HepG2 (cell line): ENCODE data around the gene PRDX3. TPM values are rescaled to one million over a fixed set of nuclear protein-coding genes. Genes with fewer than 3 reads are reported as not detected.

Source experiments
- ARNTL ChIP-seq: sonication (generic); formaldehyde crosslinking; IDR thresholded peaks from 2 replicates; pipeline ENCODE4 v1.4.0; 2020; ENCODE audit warnings: mild to moderate bottlenecking, missing genetic modification reagents
- IRF2 ChIP-seq: IDR thresholded peaks from 2 replicates; pipeline ENCODE4 v1.6.1; 2018; ENCODE audit warnings: missing genetic modification reagents, missing compliant biosample characterization
- JUND ChIP-seq: sonication (generic); formaldehyde crosslinking; IDR thresholded peaks from 2 replicates; pipeline ENCODE4 v1.8.0; 2022; ENCODE audit warnings: mild to moderate bottlenecking, missing genetic modification reagents
- MBD4 ChIP-seq: IDR thresholded peaks from 2 replicates; pipeline ENCODE4 v1.6.1; 2012; ENCODE audit warnings: low read length, inconsistent platforms, borderline replicate concordance
- MTF1 ChIP-seq: sonication (generic); formaldehyde crosslinking; IDR thresholded peaks from 2 replicates; pipeline ENCODE4 v1.5.0; 2020; ENCODE audit warnings: missing genetic modification reagents
- NFE2L1 ChIP-seq: sonication (generic); formaldehyde crosslinking; IDR thresholded peaks from 2 replicates; pipeline ENCODE4 v1.4.0; 2020; ENCODE audit warnings: missing genetic modification reagents, mild to moderate bottlenecking, borderline replicate concordance
- RCOR2 ChIP-seq: IDR thresholded peaks from 2 replicates; pipeline ENCODE4 v1.6.1; 2016; ENCODE audit warnings: missing biosample characterization, missing genetic modification reagents
- SMAD1 ChIP-seq: sonication (generic); formaldehyde crosslinking; IDR thresholded peaks from 2 replicates; pipeline ENCODE4 v1.4.0; 2020; ENCODE audit warnings: missing genetic modification reagents, low read depth, mild to moderate bottlenecking, borderline replicate concordance
- TBX2 ChIP-seq: sonication (generic); formaldehyde crosslinking; IDR thresholded peaks from 2 replicates; pipeline ENCODE4 v1.5.0; 2020; ENCODE audit warnings: missing genetic modification reagents, mild to moderate bottlenecking, borderline replicate concordance
- ZBED4 ChIP-seq: sonication (generic); formaldehyde crosslinking; IDR thresholded peaks from 2 replicates; pipeline ENCODE4 v1.4.0; 2020; ENCODE audit warnings: missing genetic modification reagents, borderline replicate concordance
- ZBTB25 ChIP-seq: IDR thresholded peaks from 2 replicates; pipeline ENCODE4 v1.6.1; 2018; ENCODE audit warnings: missing genetic modification reagents
- ZBTB38 ChIP-seq: sonication (generic); formaldehyde crosslinking; IDR thresholded peaks from 2 replicates; pipeline ENCODE4 v1.5.1; 2020; ENCODE audit warnings: mild to moderate bottlenecking, missing genetic modification reagents
- ZC3H13 ChIP-seq: sonication (generic); formaldehyde crosslinking; IDR thresholded peaks from 2 replicates; pipeline ENCODE4 v1.8.1; 2023; ENCODE audit warnings: mild to moderate bottlenecking, missing genetic modification reagents, moderate library complexity
- ZNF10 ChIP-seq: sonication (generic); formaldehyde crosslinking; IDR thresholded peaks from 2 replicates; pipeline ENCODE4 v1.4.0; 2020; ENCODE audit warnings: mild to moderate bottlenecking, low read depth, missing genetic modification reagents, borderline replicate concordance
- ZNF143 ChIP-seq: sonication (generic); formaldehyde crosslinking; IDR thresholded peaks from 2 replicates; pipeline ENCODE4 v1.4.0; 2020; ENCODE audit warnings: missing genetic modification reagents
- ZNF326 ChIP-seq: sonication (generic); formaldehyde crosslinking; IDR thresholded peaks from 2 replicates; pipeline ENCODE4 v1.4.0; 2020; ENCODE audit warnings: missing genetic modification reagents, borderline replicate concordance
- ZNF562 ChIP-seq: sonication (generic); formaldehyde crosslinking; IDR thresholded peaks from 2 replicates; pipeline ENCODE4 v1.8.0; 2022; ENCODE audit warnings: missing genetic modification reagents, borderline replicate concordance
- ZNF7 ChIP-seq: IDR thresholded peaks from 2 replicates; pipeline ENCODE4 v1.6.1; 2016; ENCODE audit warnings: missing biosample characterization, missing genetic modification reagents
- polyA plus RNA-seq, 8 experiments: library from polyadenylated mRNA; depleted of rRNA in 3 of 8; stranded (reverse) in 7 of 8; unstranded in 1 of 8; fragments of >200 nt; fragmentation: Illumina TruSeq in 4 of 8; extraction: Trizol in 4 of 8; gene quantifications; 2 replicates each; pipeline versions ENCODE4 v1.2.1 to v1.2.3, GENCODE V29; 2011 to 2016; ENCODE audit warnings: low read depth in 4 of 8, missing spikeins in 1 of 8, mixed read lengths in 1 of 8; ENCODE audit not compliant: insufficient read depth in 1 of 8
- total RNA-seq, 5 experiments: library from RNA; depleted of rRNA; stranded (reverse); fragments of >200 nt; fragmentation: Illumina TruSeq; extraction: Trizol; gene quantifications; 2 replicates each; pipeline ENCODE4 v1.2.3, GENCODE V29; 2016; ENCODE audit warnings: low read depth in 1 of 5
- TF ChIP-seq, protein P1 (sequence below): sonication (generic); formaldehyde crosslinking; IDR thresholded peaks from 2 replicates; pipeline ENCODE4 v1.9.0; 2021; ENCODE audit warnings: missing genetic modification reagents, mild to moderate bottlenecking, borderline replicate concordance
- TF ChIP-seq, protein P2 (sequence below), 2 experiments: sonication (generic) in 1 of 2; formaldehyde crosslinking in 1 of 2; IDR thresholded peaks; 2 replicates each; pipeline versions ENCODE4 v1.4.0 to v1.6.1; 2018 to 2020; ENCODE audit warnings: missing genetic modification reagents in 2 of 2, borderline replicate concordance in 1 of 2, low read depth in 1 of 2, mild to moderate bottlenecking in 1 of 2, missing biosample characterization in 1 of 2
- TF ChIP-seq, protein P3 (sequence below): sonication (generic); formaldehyde crosslinking; IDR thresholded peaks from 2 replicates; pipeline ENCODE4 v1.4.0; 2020; ENCODE audit warnings: mild to moderate bottlenecking, low read depth, missing genetic modification reagents

The PRDX3 gene
- total and polyA plus RNA-seq, 2 of the 13 experiments (the other 11 are each of a cell fraction or from before 2014, with no cell fraction given): 407 to 565 TPM

DNA sequence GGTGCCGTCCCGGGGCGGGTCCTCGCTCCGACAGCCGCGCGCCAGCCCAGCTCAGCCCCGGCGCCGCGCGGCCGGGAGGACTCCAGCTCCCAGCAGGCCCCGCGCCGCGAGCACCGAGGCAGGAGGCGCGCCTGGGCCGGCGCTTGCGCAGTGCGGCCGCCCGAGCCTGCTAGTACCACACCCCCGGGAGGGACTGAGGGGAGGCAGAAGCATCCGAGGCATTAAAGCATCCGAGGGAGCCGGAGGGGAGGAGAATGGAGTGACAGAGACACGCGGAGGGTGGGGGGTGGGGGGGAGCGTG, 28.7 kb upstream of the PRDX3 start, which contains the start of gene GRK5 (continued):
- TF ChIP-seq ZBED4 (no peak), ZNF562 (CRISPR knock-in tag) (no peak), ZNF10 (CRISPR knock-in tag) (no peak), IRF2 (CRISPR knock-in tag) (0 out of 2 replicates have a peak, but pooled peaks have one; percentile 18), ZNF7 (CRISPR knock-in tag) (no peak), ZBTB38 (CRISPR knock-in tag) (no peak), ZNF143 (peak; percentile 86), SMAD1 (no peak), RCOR2 (CRISPR knock-in tag) (no peak), ZBTB25 (no peak), ZC3H13 (CRISPR knock-in tag) (no peak), MBD4 (no peak), JUND (CRISPR knock-in tag) (no peak), TBX2 (CRISPR knock-in tag) (no peak), MTF1 (CRISPR knock-in tag) (no peak), NFE2L1 (no peak), ARNTL (CRISPR knock-in tag) (no peak), ZNF326 (CRISPR knock-in tag) (no peak)
- TF ChIP-seq, protein P1, sequence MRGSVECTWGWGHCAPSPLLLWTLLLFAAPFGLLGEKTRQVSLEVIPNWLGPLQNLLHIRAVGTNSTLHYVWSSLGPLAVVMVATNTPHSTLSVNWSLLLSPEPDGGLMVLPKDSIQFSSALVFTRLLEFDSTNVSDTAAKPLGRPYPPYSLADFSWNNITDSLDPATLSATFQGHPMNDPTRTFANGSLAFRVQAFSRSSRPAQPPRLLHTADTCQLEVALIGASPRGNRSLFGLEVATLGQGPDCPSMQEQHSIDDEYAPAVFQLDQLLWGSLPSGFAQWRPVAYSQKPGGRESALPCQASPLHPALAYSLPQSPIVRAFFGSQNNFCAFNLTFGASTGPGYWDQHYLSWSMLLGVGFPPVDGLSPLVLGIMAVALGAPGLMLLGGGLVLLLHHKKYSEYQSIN (CRISPR knock-in tag): no peak
- TF ChIP-seq, protein P2, sequence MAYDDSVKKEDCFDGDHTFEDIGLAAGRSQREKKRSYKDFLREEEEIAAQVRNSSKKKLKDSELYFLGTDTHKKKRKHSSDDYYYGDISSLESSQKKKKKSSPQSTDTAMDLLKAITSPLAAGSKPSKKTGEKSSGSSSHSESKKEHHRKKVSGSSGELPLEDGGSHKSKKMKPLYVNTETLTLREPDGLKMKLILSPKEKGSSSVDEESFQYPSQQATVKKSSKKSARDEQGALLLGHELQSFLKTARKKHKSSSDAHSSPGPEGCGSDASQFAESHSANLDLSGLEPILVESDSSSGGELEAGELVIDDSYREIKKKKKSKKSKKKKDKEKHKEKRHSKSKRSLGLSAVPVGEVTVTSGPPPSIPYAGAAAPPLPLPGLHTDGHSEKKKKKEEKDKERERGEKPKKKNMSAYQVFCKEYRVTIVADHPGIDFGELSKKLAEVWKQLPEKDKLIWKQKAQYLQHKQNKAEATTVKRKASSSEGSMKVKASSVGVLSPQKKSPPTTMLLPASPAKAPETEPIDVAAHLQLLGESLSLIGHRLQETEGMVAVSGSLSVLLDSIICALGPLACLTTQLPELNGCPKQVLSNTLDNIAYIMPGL (CRISPR knock-in tag; IDR thresholded peaks at IDR 0.05; ENCODE audit: borderline replicate concordance in 1 of 2, low read depth in 1 of 2): no peak
- TF ChIP-seq, protein P3, sequence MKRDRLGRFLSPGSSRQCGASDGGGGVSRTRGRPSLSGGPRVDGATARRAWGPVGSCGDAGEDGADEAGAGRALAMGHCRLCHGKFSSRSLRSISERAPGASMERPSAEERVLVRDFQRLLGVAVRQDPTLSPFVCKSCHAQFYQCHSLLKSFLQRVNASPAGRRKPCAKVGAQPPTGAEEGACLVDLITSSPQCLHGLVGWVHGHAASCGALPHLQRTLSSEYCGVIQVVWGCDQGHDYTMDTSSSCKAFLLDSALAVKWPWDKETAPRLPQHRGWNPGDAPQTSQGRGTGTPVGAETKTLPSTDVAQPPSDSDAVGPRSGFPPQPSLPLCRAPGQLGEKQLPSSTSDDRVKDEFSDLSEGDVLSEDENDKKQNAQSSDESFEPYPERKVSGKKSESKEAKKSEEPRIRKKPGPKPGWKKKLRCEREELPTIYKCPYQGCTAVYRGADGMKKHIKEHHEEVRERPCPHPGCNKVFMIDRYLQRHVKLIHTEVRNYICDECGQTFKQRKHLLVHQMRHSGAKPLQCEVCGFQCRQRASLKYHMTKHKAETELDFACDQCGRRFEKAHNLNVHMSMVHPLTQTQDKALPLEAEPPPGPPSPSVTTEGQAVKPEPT: no peak
